Subcutaneous adipose tissue (tissue), 4 donors: ENCODE data around the gene WDR82. TPM values are rescaled to one million over a fixed set of nuclear protein-coding genes. Genes with fewer than 3 reads are reported as not detected.

Experiments
- CTCF ChIP-seq: fragments of 450-650 bp; IDR thresholded peaks from one replicate; pipeline ENCODE4 v1.5.1; 2016; ENCODE audit warnings: low read depth, mild to moderate bottlenecking, control low read depth, antibody characterized with exemption, moderate library complexity
- total RNA-seq, 4 donors: library from RNA; depleted of rRNA; stranded (reverse); fragments of >200 nt; gene quantifications; one replicate each; pipeline ENCODE4 v1.1.0, GENCODE V29; 2016

WDR82 gene
- total RNA-seq, 4 donors from 2014 or later, result 48.3 to 56.5 (median 51.6) TPM

GRCh38 chr3:52314489-52314888, 36.0 kb upstream of the WDR82 start:
- no peak for TF ChIP-seq CTCF

GRCh38 chr3:52313774-52314188, 35.3 kb upstream of the WDR82 start:
- no peak for TF ChIP-seq CTCF

- TF ChIP-seq CTCF, result no peak
These were observed 34.8 kb upstream of the WDR82 start for GRCh38 chr3:52313188-52313773.

GRCh38 chr3:52311576-52312119, 33.2 kb upstream of the WDR82 start:
- no peak for TF ChIP-seq CTCF

GRCh38 chr3:52310861-52311575, 32.6 kb upstream of the WDR82 start:
- TF ChIP-seq CTCF, result no peak

GRCh38 chr3:52308308-52308707, 29.9 kb upstream of the WDR82 start:
- TF ChIP-seq CTCF, result no peak

- no peak for TF ChIP-seq CTCF
These were observed 28.5 kb upstream of the WDR82 start for GRCh38 chr3:52306978-52307377.
